Ishikawa (cell line): ENCODE measurements around the gene CCDC188.

Experiments
- CREB1 ChIP-seq: IDR thresholded peaks from 2 replicates; pipeline ENCODE4 v1.6.1; 2012; ENCODE audit warnings: low read depth
- EGR1 ChIP-seq: IDR thresholded peaks from 2 replicates; pipeline ENCODE4 v1.6.1; 2012
- EP300 ChIP-seq: IDR thresholded peaks from 2 replicates; pipeline ENCODE4 v1.6.1; 2012; ENCODE audit warnings: borderline replicate concordance
- FOXM1 ChIP-seq: IDR thresholded peaks from 2 replicates; pipeline ENCODE4 v1.6.1; 2012; ENCODE audit warnings: low read depth, borderline replicate concordance
- NFIC ChIP-seq: IDR thresholded peaks from 2 replicates; pipeline ENCODE4 v1.6.1; 2012
- TAF1 ChIP-seq: IDR thresholded peaks from 2 replicates; pipeline ENCODE4 v1.6.1; 2012; ENCODE audit warnings: low read depth, mild to moderate bottlenecking
- ZBTB7A ChIP-seq: IDR thresholded peaks from 2 replicates; pipeline ENCODE4 v1.6.1; 2012; ENCODE audit warnings: low read depth
- TF ChIP-seq, protein P1 (sequence below): IDR thresholded peaks from 2 replicates; pipeline ENCODE4 v1.6.1; 2012
- TF ChIP-seq, protein P2 (sequence below): IDR thresholded peaks from 2 replicates; pipeline ENCODE4 v1.6.1; 2012

DNA sequence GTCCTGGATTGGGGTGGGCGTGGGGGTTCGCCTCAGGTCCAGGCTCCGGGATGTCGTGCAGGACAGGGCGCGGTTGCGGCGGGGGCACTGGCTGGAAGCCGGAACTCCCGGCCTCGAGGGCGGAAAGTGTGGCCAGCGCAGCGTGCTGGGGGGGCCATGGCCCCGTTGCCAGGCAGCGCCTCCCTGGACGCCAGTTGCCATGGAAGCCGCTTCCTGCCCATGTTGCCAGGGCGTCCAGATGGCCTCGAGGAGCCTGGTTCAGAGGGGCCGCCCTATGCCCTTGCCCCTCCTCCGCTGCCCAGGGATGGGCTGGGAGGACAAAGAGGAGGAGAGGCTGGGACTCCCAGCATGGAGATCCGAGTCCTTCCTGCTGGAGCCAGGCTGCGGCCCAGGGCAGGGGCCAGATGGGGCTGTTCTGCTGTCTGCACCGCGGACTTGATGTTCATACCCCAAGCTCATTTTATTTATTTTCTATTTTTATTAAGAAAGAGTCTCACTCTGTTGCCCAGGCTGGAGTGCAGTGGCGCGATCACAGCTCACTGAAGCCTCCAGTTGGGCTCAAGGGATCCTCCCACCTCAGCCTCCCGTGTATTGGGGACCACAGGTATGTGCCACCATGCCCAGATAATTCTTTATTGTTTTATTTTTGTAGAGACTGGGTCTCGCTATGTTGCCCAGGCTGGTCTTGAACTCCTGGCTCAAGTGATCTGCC lies 4.6 kb upstream of the CCDC188 start:
- TF ChIP-seq EP300: no peak
- no peak for TF ChIP-seq FOXM1
- TF ChIP-seq NFIC: no peak
- TF ChIP-seq, protein P1, sequence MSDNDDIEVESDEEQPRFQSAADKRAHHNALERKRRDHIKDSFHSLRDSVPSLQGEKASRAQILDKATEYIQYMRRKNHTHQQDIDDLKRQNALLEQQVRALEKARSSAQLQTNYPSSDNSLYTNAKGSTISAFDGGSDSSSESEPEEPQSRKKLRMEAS: peak; percentile 68
- no peak for TF ChIP-seq TAF1
- no peak for TF ChIP-seq EGR1
- no peak for TF ChIP-seq CREB1
- no peak for TF ChIP-seq ZBTB7A
- TF ChIP-seq, protein P2, sequence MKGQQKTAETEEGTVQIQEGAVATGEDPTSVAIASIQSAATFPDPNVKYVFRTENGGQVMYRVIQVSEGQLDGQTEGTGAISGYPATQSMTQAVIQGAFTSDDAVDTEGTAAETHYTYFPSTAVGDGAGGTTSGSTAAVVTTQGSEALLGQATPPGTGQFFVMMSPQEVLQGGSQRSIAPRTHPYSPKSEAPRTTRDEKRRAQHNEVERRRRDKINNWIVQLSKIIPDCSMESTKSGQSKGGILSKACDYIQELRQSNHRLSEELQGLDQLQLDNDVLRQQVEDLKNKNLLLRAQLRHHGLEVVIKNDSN: no peak
